GM18508 (cell line): Measurements from ENCODE around the gene CDKN1B.

Source experiments
- ATAC-seq: cut with Tn5 transposase; IDR thresholded peaks from one replicate; pipeline ENCODE4 v1.9.1; 2021; ENCODE audit warnings: moderate number of reproducible peaks; ENCODE audit not compliant: insufficient read depth, unreplicated experiment

The CDKN1B gene

GRCh38 chr12:12745576-12746211, 28.5 kb downstream of the CDKN1B start:
- no peak for ATAC-seq

GRCh38 chr12:12747278-12747677, 30.1 kb downstream of the CDKN1B start:
- no peak for ATAC-seq

GRCh38 chr12:12748044-12748443, 30.9 kb downstream of the CDKN1B start:
- no peak for ATAC-seq

GRCh38 chr12:12749433-12749832, 32.3 kb downstream of the CDKN1B start:
- ATAC-seq: no peak

GRCh38 chr12:12755923-12756322, 38.8 kb downstream of the CDKN1B start:
- ATAC-seq: no peak

- ATAC-seq: no peak
Observed at GRCh38 chr12:12757121-12757520, 40.0 kb downstream of the CDKN1B start.

GRCh38 chr12:12759234-12759915, 42.2 kb downstream of the CDKN1B start:
- no peak for ATAC-seq

- no peak for ATAC-seq
Observed at GRCh38 chr12:12764824-12765223, 47.7 kb downstream of the CDKN1B start.

- ATAC-seq: no peak
Observed at GRCh38 chr12:12770262-12770661, 53.1 kb downstream of the CDKN1B start.
